GM21390 (cell line): Measurements from ENCODE around the gene PSME4.
"Not testable (repeated sequence)": the region's sequence is repeated elsewhere in the genome, so short reads cannot be mapped to it uniquely, and the experiment has no call there.

Experiments
- ATAC-seq: cut with Tn5 transposase; IDR thresholded peaks from one replicate; pipeline ENCODE4 v1.9.1; 2021; ENCODE audit not compliant: unreplicated experiment

The PSME4 gene

DNA sequence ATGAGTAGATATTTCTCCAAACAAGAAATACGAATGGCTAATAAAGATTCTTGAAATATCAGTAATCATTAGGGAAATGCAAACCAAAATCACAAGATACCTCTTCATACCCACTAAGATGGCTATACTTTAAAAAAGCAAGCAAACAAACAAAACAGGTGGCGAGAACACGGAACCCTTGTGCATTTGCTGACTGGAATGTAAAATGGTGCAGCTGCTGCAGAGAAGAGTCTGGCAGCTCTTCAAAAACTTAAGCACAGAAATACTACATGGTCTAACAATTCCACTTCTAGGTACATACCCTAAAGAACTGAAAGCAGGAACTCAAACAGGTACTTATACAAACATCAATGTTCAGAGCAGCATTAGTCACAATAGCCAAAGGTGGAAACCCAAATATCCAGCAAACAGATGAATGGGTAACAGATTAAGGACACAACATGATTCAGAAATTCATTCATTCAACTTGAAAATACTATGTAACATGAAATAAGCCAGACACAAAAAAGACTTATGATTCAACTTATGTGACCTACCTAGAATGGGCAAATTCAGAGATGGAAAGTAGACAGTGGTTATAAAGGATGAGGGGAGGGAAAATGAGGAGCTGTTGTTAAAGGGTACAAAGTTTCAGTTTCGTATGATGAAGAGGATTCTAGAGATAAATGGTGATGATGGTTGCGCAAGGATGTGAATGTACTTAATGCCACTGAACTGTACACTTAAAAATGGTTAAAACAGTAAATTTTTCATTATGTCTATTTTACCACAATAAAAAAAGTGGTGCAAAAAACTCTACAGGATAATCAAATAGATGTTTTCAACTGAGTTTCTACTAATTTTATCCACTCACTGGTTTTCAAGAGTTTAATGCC is 84.2 kb downstream of the PSME4 start:
- ATAC-seq, result no peak

DNA sequence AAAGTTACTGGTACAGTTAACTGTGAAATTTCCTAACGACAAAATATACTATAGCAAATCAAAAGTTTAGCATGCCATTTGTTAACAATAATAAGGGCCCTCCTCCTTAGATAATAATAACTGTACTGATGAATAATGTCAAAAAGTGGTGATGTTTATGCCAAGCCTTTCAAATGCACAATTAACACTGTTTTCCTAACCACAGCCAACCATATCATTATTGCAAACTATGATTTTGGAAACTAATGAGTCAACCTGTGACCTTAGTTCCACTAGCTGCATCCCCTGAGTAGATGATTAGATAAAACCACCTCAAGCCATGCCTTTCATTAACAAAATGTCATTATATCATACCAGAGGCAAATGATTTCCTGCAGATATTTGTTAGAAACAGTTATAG is 85.9 kb downstream of the PSME4 start:
- no peak for ATAC-seq

DNA sequence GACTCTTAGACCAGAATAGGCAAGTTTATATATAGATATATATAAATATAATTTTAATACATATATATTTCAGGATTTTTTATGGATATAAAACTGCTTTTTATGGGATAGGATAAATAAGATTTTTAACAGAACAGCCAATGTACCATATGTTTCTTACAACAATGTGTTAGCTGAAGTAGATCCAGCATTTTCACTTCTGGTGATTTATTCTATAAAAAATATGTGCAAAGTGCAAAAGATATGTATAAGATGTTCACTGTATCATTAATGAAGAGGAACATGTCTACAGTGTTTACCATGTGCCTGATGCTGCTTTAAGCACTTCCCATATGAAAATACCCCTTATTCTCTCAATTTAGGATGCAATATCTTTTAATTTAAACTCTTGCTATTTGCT is 88.8 kb downstream of the PSME4 start:
- no peak for ATAC-seq

DNA sequence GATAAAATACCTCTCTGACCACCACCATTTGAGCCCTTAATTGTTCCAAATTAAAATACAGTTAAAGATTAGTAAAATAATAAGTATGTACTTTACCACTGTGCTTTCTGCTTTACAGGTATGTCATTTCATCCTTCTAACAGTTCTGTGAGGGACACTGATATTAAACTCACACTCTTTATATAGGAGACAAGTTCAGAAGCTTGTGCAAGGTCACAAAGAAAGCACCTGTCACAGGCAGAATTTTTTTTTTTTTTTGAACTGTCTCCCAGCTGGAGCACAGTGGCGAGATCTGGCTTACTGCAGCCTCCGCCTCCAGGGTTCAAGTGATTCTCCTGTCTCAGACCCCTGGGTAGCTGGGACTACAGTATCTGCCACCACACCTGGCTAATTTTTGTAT is 89.4 kb downstream of the PSME4 start:
- no peak for ATAC-seq

DNA sequence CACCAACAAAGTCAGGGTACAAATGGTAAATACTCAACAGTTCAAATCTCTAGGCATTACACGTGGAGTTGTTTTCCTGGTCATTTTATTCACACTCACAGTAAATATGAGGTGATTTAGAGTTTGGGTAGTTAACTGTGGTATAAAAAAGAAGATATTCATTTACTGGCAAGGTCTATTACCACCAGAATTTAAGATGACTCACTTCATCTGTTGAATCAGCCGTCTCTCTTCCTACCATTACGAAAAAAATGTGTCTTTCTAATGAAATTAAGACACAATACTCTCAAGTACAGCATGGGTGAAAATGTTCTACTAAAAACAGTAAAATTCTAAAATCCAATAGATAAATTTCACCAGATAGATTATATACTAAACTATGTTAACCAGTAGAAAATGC is 90.0 kb downstream of the PSME4 start:
- no peak for ATAC-seq

DNA sequence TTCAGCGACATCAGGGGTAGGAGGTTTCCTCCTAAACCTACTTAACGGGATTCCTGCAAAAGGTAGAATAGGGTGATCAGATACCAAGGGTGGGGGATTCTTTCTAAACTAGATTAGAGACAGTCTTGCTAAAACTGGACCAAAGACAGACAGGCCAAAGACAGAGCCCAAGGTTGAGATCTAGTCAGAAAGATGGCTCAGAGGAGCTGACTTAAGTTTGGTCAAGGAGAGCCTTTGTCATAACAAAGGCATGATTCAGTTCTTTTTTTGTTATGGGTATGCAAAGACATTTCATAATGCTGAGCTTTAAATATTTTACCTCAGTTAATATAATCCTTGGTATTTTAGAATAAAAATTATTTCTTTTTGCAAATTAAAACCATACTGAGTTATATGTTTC is 93.2 kb downstream of the PSME4 start:
- ATAC-seq, result no peak

DNA sequence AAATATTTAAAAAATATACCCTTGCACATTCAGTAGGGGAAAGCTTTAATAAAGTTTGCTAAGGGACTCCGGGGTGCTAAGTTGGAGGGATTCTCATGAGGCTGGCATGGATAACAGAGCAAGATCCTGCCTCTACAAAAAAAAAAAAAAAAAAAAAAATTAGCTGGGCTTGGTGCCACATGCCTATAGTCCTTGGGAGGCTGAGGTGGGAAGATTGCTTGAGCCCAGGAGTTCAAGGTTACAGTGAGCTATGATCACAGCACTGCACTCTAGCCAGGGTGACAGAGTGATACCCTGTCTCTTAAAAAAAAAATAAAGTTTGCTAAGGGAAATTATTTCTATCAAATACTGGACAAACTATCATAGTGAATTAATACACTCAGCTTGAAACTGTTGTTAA is 93.7 kb downstream of the PSME4 start:
- ATAC-seq, result no peak

DNA sequence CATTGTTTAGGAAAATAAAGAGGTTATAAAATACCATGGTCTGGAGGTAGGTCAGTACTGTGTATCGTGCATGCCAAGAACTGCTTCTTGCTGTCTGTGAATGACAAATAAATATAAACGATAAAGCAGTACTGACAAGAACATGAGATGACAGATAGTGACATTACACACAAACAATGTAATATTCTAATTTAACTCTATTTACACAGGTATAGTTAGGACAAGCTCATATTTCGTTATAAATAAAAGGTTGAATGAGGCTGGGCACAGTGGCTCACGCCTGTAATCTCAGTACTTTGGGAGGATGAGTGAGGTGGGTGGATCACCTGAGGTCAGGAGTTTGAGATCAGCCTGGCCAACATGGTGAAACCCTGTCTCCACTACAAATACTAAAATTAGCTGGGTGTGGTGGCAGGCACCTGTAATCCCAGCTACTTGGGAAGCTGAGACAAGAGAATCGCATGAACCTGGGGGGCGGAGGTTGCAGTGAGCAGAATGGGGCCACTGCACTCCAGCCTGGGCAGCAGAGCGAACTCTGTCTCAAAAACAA is 96.3 kb downstream of the PSME4 start:
- no peak for ATAC-seq

DNA sequence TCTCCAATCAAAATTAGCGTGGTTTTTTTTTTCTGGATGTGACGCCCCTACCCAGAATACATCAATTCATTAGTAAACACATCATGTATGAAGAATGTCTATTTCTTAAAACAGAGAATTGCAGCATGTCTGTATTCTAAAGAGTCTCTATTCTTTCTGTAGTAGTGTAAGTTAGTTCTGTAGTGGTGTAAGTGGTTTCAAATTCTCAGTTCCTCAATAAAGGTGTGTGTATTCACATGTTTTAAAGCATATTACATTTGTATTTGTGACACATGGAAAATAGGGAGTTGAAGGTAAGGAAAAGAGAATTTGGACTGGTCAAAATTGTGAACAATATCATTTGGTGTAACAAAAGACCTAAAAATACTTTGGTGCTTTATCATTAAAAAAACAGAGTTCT is 103.0 kb downstream of the PSME4 start:
- ATAC-seq, result no peak

DNA sequence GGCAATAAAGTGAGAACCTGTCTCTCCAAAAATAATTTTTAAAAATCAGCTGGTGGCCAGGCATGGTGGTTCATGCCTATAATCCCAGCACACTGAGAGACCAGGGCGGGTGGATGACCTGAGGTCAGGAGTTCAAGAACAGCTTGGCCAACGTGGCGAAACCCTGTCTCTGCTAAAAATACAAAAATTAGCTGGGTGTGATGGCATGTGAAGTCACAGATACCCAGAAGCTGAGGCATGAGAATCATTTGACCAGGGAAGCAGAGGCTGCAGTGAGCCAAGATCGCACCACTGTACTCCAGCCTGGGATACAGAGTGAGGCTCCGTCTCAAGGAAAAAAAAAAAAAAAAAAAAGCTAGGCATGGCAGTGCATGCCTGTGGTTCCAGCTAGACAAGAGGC is 103.6 kb downstream of the PSME4 start:
- no peak for ATAC-seq

DNA sequence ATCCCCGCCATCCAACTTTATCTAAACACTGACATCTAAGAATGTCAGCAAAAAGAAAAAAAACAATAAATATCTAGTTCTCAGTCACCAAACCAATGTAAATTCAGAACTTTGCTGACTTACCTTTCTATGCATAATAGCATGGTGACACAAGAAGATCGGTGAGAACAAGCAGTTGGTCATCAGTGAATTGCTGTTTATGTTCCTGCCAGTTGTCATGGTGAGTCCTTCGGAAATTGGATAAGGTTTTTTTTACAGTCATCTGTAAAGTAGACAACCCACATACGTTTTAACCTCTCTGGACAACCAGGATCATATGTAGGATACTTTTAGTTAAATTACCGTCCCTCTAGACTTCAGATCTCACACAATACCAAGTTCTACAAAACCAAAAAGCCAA is 104.8 kb downstream of the PSME4 start:
- no peak for ATAC-seq

DNA sequence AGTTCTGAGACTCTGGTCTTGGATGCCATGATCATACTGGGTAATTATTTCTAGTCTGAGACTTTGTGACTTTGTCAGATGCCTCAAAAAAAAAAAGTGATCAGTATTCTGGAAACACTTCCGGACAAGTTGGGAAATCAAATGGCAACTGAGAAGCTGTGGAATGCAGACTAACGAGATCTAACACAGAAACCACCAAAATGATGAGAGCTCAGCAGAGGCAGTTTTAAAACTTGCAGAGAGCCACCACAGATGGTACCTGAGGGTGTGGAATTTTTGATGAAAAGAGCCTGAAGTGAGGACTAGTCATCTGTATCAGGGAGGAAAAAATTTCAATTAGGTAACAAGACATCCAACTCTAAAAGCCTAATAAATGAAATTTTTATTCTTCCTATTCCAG is 105.5 kb downstream of the PSME4 start:
- ATAC-seq, result no peak

DNA sequence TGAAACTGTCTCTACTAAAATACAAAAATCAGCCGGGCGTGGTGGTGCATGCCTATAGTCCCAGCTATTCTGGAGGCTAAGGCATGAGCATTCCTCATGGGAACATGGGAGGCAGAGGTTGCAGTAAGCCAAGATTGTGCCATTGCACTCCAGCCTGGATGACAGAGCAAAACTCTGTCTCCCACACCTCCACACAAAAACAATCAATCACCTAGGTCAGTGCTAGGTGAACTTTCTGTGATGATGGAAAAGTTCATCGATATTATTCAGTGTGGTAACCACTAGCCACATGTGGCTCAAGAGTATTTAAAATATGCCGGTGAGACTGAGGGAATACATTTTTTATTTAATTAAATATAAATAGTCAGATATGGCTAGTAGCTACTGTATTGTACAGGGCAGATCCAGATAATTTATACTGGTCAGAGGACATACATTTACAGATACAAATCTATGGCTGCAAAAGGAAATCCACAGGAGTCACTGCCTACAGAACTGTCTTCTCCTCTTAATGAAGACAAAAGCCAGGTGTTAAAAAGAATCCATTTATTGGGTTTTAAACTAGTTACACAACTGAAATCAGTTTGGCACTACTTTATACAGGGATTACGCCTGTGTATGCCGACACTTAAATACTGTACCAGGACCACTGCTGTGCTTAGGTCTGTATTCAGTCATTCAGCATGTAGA is 107.1 kb downstream of the PSME4 start:
- no peak for ATAC-seq

DNA sequence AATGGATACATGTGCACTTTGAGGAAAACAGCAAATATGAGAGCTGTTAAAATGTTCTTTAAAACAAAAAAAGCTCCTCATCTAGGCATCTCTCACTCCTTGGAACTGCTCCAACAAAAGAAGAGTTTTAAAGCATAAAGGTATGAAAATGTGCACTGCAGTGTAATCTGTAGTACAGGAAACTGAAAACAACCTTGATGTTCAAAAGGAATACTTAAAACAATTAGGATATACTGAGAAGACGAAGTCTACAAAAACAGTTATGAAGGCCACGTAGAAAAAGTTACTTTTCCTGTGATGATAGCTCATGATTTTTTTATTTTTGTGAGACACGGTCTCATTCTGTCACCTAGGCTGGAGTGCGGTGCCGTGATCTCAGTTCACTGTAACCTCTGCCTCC is 109.0 kb downstream of the PSME4 start:
- ATAC-seq, result no peak

DNA sequence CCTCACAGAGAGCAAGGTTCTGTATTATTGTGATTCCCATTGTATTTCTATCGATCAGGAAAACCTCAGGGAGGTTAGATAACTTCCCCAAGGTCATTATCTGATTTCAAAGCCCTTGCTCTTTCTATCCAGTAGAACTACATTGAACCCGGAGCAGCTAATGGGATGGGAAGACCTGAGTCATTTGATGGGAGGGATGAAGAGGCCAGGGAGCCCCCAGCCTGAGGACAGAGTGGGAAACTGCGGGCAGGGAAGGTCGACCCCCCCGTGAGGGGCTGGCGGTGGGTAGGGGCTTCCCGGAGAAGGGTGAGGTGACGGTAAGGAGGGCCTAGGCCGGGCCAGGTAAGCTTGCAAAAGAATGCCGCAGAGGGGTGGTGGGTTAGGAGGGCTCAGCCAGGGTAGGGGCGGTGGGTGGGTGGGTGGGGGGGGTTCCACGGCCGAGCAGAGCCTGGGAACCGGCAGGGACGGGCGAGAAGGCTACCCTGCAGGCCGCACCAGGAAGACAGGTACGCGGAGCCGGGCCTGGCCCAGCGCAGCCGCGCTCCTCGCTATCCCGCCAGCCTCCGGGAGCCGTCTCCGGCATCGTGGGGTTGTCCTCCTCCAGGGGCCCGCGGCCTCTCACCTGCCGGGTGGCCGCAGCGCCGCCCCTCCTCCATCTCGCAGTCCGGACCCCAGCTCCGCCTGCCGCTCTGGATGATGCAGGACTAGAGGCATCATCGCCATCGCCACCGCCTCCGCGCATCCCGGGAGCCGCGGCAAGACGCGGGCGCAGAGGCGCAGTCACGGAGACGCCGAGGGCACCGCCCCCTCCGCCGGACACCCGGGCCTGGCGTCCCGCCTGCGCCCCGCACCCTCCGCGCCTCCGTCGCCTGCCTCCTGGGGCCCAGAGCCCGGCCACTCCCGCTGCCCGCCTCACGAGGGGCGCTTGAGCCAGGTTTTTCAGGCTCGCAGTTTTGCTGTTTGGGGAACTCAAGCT is 111.3 kb downstream of the PSME4 start, which contains the start of gene GPR75:
Gene GPR75 (minus strand): TSS at position 762 of the 976 bp plus-strand sequence. CDS start 5,211 bp downstream, outside the sequence.
- no peak for ATAC-seq

DNA sequence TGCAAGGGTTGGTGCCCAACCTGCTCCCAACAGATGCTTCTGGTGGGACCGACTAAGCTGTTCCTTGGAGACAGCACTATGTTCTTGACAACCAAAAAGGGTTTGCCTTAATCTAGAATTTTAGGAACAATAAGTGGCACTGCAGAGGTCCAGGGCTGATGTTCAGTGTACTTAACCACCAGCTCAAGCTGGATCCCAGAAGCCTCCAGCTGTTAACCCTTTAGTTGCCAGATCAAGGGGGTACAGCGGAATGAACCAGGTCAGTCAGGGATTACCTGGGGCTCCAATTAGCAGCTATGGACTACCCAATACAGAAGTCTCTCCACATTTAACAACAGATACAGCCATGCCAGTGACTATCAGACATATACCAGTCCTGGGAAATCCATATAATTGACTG is 114.5 kb downstream of the PSME4 start:
- no peak for ATAC-seq

DNA sequence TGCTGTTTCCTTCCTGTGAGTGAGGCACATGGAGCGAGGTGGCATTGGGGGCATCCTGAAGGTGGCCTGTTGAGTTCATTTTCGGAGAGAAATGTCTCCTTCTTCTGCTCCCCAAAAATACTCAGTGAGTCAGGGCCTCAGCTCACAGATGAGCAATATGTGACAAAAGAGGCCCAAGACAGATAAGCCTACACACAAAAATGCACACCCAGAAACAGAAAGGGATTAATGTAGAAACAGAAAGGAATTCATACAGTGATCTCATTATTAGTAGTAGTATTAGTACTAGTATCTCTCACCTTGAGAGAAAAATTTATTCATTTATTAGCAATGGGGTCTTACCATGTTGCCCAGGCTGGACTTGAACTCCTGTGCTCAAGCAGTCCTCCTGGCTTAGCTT is 116.1 kb downstream of the PSME4 start:
- ATAC-seq, result no peak

DNA sequence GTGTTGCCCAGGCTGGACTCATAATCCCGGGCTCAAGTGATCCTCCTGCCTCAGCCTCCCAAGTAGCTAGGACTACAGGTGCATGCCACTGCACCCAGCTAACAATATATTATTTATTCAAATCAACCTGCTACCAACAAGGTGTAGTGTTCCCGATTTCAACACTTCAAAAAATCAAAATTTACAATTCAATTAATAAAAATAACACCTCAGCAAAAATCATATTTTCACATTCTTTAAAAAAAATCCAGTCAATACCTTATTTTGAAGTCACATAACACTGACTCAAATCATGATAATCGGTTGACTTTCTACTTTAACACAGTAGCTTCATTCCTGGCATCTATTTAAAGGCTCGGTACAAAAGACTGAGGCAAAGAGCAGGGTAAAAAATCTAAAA is 118.3 kb downstream of the PSME4 start:
- no peak for ATAC-seq

DNA sequence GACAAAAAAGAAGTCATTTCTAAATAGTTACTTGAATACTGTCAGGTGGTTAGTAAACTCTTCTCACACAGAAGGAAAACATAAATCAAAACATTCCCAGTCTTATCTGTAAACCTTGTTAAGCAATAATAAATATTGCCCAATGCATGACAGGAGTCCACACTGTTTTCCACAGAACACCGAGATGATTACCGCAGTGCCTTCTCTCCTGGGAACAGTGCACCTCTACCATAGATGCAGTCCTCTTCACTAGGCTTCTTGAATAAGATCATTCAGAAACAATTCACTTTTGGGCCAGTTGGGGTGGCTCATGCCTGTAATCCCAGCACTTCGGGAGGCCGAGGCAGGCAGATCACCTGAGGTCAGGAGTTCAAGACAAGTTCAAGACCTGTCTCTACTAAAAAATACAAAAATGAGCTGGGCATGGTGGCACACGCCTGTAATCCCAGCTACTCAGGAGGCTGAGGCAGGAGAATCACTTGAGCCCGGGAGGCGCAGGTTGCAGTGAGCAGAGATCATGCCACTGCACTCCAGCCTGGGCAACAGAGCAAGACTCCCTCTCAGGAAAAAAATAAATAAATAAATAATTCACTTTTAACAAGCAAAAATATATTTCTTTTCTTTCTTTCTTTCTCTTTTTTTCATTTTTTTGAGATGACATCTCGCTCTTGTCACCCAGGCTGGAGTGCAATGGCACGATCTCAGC is 119.6 kb downstream of the PSME4 start:
- ATAC-seq, result not testable (repeated sequence)

DNA sequence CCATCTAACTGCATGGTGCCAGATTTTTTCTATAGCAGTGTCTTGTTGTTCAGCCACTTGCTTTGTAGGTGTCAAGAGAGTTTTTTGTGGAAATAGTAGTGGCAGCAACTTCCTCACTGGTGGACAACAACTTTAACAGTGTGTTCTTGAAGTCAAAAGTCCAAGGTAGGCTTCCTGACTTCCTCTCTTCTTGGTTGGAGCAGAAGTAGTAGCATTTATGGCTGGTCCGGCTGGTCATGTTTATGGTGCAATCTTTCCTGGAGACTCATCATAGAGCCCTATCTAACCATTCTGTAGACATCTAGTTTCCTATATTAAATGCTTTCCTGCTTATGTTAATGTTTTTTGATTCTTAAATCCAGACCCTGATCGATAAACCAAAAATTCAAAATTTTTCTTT is 122.7 kb downstream of the PSME4 start:
- no peak for ATAC-seq
